WERI-Rb-1 (cell line): ENCODE results near the gene GSDME.

Source experiments
- DNase-seq: peaks from one replicate; pipeline ENCODE4 v3.0.0-alpha.2; 2020
- H3K27ac ChIP-seq: fragments of 250-450 bp; sonication (Bioruptor Pico); 2 replicates; pipeline ENCODE4 v1.5.1; 2020; ENCODE audit warnings: mild to moderate bottlenecking, moderate library complexity
- H3K27me3 ChIP-seq: fragments of 250-450 bp; sonication (Bioruptor Pico); 2 replicates; pipeline ENCODE4 v1.5.1; 2021; ENCODE audit warnings: mild to moderate bottlenecking, low read depth, moderate library complexity; ENCODE audit not compliant: insufficient read depth, severe bottlenecking
- H3K36me3 ChIP-seq: fragments of 250-450 bp; sonication (Bioruptor Pico); 2 replicates; pipeline ENCODE4 v1.5.1; 2020; ENCODE audit warnings: mild to moderate bottlenecking, moderate library complexity
- H3K4me3 ChIP-seq: 2 replicates; pipeline ENCODE4 v1.5.1; 2011; ENCODE audit warnings: low read depth, mild to moderate bottlenecking, control low read depth, low read length
- H3K9me3 ChIP-seq: fragments of 250-450 bp; sonication (Bioruptor Pico); 2 replicates; pipeline ENCODE4 v1.5.1; 2021; ENCODE audit warnings: mild to moderate bottlenecking, moderate library complexity; ENCODE audit not compliant: severe bottlenecking
- TF ChIP-seq, protein P1 (sequence below): IDR thresholded peaks from 2 replicates; pipeline ENCODE4 v1.5.1; 2011; ENCODE audit warnings: low read depth, mild to moderate bottlenecking, control low read depth, inconsistent platforms, low read length

The GSDME gene

DNA sequence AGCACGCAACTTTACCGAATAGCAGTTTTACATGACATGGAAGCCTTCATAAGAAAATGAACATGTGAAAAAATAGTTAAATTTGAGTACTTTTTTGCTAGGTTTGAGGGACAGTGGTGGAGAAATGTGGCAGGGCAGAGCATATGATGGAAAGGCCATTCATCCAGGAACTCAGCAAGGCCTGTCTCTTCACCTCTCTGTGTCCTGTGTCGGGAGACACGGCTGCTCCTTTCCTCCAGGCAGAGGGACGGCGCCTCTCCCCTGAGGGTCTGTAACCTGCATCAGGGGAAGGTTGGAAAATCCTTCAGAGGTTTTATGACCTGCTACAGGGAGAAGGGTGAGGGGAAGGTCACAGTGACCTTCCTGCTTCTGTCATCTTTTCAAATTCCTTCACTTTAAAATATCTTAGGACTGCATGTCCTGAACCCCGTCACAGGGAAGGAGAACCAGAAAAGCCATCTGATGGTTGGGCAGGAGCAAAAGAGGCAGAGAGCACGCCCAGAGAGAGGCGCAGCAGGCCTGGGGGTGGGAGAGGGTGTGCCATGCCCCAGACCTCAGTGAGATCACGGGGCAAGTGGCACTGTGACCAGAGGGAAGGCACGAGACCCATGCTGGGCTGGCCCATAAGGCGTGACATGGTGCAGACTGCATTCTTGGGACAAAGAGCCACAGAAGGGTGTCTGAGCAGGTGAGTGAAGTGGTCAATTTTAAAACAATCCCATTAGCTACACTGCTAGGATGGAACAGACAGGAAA is 44.0 kb downstream of the GSDME start:
- no peaks in the 10 kb centered on the region for H3K27me3 ChIP-seq
- no peaks in the 10 kb centered on the region for H3K36me3 ChIP-seq
- no peak overlapping the region for H3K27ac ChIP-seq
- no peak overlapping the region for H3K4me3 ChIP-seq
- no peaks in the 10 kb centered on the region for H3K9me3 ChIP-seq
- TF ChIP-seq, protein P1, sequence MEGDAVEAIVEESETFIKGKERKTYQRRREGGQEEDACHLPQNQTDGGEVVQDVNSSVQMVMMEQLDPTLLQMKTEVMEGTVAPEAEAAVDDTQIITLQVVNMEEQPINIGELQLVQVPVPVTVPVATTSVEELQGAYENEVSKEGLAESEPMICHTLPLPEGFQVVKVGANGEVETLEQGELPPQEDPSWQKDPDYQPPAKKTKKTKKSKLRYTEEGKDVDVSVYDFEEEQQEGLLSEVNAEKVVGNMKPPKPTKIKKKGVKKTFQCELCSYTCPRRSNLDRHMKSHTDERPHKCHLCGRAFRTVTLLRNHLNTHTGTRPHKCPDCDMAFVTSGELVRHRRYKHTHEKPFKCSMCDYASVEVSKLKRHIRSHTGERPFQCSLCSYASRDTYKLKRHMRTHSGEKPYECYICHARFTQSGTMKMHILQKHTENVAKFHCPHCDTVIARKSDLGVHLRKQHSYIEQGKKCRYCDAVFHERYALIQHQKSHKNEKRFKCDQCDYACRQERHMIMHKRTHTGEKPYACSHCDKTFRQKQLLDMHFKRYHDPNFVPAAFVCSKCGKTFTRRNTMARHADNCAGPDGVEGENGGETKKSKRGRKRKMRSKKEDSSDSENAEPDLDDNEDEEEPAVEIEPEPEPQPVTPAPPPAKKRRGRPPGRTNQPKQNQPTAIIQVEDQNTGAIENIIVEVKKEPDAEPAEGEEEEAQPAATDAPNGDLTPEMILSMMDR = no peak
- DNase-seq = no peak

DNA sequence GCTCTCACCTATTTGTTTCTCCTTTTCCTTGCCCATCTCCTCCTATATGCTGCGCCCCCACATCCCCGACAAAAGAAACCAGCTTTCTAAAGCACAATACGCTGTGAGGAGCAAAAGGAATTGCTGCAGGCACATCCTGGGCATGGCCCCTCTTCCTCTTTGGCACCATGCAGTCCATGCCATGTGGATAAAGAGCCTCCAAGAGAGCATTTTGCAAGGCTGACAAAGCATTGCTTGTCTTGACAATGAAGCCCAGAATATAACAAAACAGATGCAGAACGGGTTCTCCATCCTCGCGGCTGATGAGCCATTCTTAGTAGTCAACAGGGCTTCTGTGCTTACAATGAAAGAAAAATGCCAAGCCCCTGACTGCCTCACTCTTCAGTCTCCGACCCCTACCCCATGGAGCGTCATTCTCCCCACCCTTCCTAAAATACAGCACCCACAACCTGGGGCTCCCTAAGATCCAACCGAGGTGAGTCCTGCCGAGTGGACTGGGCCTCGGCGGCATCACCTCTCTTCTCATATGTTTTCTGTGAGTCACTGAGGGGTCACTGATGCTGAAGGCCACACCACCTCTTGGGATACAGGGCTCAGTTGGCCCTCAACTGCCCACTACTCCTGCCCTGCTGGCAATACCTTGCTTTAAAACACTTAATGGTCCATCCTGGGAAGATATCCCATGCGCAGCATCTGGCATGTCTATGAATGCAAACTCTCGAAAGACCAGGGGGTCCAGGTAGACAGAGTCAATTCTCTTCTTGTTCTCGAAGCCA is 47.5 kb downstream of the GSDME start:
- Histone ChIP-seq H3K27ac (no peak overlapping the region), H3K9me3 (no peaks in the 10 kb centered on the region), H3K27me3 (no peaks in the 10 kb centered on the region), H3K36me3 (no peaks in the 10 kb centered on the region), H3K4me3 (no peak overlapping the region)
- TF ChIP-seq, protein P1 = no peak
- no peak for DNase-seq

DNA sequence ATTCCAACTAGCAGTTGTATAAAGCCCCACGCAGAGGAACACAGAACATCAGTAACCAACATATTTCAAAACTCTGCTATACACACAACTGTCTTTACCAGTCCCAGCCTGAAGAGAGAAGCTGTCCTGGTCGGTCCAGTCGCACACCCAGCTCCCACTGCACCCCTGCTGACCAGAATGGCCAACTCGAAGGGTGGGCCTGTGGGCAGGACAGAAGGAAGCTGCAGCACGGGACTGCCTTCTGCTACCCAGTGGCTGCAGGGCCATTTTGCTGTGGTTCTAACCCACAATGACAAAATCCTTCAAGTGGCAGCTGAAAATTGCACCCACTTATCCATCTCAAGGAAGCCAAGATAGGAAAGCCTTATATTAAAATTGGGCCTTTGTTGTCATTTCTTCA is 48.2 kb downstream of the GSDME start:
- no peak overlapping the region for H3K27ac ChIP-seq
- H3K36me3 ChIP-seq = no peaks in the 10 kb centered on the region
- no peaks in the 10 kb centered on the region for H3K9me3 ChIP-seq
- no peak for DNase-seq
- H3K4me3 ChIP-seq = no peak overlapping the region
- no peaks in the 10 kb centered on the region for H3K27me3 ChIP-seq
- TF ChIP-seq, protein P1 = no peak

DNA sequence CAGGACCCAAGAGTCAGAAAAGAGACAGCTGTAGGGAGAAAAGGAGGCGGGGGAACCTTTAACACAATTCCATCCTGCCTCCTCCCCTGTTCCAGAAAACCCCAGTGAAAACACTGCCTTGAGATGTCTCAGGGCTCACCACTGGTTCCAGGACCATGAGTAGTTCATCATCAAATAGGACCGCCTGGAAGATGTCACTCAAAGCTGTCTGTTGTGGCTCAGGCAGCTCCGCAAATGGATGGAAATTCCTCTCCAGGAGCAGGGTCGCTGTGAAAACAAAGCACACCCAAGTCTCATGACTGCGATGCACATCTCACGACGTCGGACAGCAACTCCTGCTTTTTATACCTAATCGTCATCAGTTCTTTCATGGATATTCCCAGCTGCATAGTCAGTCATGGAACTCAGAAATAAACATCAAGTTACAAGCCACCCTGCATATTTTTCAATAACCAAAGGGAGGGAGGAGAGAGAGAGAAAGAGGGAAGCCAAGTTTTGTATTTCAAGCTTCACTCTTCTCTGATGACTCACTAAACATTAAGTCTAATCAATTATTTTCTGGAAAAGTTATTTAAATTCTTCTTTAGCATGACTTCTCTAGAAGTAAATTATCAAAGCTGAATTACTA is 49.2 kb downstream of the GSDME start:
- TF ChIP-seq, protein P1 = no peak
- no peaks in the 10 kb centered on the region for H3K36me3 ChIP-seq
- H3K4me3 ChIP-seq = no peak overlapping the region
- no peaks in the 10 kb centered on the region for H3K27me3 ChIP-seq
- no peak overlapping the region for H3K27ac ChIP-seq
- DNase-seq = no peak
- H3K9me3 ChIP-seq = no peaks in the 10 kb centered on the region

DNA sequence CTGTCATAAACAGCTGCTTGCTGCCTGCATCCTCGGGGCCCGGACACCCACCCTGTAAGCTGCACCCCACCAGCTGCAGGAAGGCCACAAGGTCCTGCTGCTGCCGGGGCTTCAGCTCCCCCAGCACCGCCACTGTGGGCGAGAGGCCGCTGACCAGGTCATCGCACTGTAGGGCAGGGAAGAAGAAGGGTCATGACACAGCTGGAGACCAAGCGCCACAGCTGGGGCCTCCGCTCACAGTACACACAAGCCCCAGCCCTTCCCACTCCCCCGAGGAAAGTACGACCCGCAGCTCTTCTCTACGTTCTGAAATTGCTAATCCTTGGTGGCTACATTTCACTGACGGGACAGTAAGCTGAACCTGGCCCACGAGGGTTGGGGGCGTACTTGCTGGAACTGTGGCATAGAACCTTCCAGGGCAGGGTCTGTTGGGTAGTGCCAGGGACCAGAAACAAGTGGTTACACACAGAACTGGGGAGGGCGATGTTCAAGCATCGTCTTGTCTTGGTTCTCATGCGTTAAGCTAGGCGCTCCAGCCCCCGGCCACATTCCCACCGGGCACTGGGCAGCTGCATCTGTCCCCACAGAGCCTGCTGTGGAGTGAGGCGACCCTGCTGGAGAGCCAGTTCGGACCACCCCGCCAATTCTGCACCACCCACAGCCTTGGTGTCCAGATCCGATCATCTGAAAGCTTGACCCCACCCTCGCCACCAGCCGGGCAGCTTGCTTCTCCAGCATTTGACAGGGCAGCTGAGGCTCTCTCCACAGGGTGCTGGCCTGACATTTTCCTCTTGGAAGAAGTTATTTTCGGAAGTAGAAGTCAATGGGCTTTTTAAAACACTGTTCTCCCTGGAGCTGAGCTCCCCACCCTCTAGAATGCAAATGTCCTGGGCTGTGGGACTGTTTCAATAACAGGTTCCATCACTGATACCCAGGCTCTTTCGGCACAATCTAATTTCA is 50.8 kb downstream of the GSDME start:
- Histone ChIP-seq H3K36me3 (no peaks in the 10 kb centered on the region), H3K4me3 (no peak overlapping the region)
- TF ChIP-seq, protein P1 = no peak

More for the DNA sequence above, 50.8 kb downstream of the GSDME start:
- no peaks in the 10 kb centered on the region for H3K27me3 ChIP-seq
- no peaks in the 10 kb centered on the region for H3K9me3 ChIP-seq
- no peak overlapping the region for H3K27ac ChIP-seq
- DNase-seq = no peak
